ENCODE data around the gene KCTD8. TPM values are rescaled to one million over a fixed set of nuclear protein-coding genes. Genes with fewer than 3 reads are reported as not detected.
A peak's percentile ranks its signal among the peaks of the same experiment; 100 is the strongest.

KCTD8 gene
- total RNA-seq, 1 experiment from 2014 or later: 0.16 TPM

- no TSS peak for BruUV-seq (replicated peaks)
- TF ChIP-seq, protein P1, sequence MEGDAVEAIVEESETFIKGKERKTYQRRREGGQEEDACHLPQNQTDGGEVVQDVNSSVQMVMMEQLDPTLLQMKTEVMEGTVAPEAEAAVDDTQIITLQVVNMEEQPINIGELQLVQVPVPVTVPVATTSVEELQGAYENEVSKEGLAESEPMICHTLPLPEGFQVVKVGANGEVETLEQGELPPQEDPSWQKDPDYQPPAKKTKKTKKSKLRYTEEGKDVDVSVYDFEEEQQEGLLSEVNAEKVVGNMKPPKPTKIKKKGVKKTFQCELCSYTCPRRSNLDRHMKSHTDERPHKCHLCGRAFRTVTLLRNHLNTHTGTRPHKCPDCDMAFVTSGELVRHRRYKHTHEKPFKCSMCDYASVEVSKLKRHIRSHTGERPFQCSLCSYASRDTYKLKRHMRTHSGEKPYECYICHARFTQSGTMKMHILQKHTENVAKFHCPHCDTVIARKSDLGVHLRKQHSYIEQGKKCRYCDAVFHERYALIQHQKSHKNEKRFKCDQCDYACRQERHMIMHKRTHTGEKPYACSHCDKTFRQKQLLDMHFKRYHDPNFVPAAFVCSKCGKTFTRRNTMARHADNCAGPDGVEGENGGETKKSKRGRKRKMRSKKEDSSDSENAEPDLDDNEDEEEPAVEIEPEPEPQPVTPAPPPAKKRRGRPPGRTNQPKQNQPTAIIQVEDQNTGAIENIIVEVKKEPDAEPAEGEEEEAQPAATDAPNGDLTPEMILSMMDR (IDR thresholded peaks at IDR 0.05; ENCODE audit: unreplicated experiment): no peak
- ChIA-PET CTCF (interaction anchor here (1.0 kb wide), 1 partner anchor 185 kb away, joined by 3 read pairs; no protein-coding TSS in a partner anchor), POLR2A (interaction anchor here (1.7 kb wide), 1 partner anchor 231 kb away, joined by 4 read pairs; the partner anchor contains the start of gene GUF1)
- no peak for DNase-seq (ENCODE audit: unreplicated experiment)
- intact Hi-C loops (cut with micrococcal nuclease): loop anchor here (10.0 kb wide), 1 partner anchor 1112 kb away; no protein-coding TSS in a partner anchor
- Mint-ChIP-seq H3K9me3 (ENCODE audit: unreplicated experiment) (no peaks in the 10 kb centered on the region), H3K27ac (ENCODE audit: low read depth, unreplicated experiment) (no peak overlapping the region), H3K4me1 (ENCODE audit: insufficient read depth, unreplicated experiment) (peaks cover 13% of the 10 kb centered on the region), H3K27me3 (ENCODE audit: insufficient read depth, unreplicated experiment) (no peaks in the 10 kb centered on the region), H3K36me3 (ENCODE audit: insufficient read depth, unreplicated experiment) (no peaks in the 10 kb centered on the region), H3K4me3 (ENCODE audit: unreplicated experiment) (peak overlapping the region; percentile 62)
Observed at GRCh38 chr4:44446801-44447562, 1.6 kb downstream of the KCTD8 start.

DNA sequence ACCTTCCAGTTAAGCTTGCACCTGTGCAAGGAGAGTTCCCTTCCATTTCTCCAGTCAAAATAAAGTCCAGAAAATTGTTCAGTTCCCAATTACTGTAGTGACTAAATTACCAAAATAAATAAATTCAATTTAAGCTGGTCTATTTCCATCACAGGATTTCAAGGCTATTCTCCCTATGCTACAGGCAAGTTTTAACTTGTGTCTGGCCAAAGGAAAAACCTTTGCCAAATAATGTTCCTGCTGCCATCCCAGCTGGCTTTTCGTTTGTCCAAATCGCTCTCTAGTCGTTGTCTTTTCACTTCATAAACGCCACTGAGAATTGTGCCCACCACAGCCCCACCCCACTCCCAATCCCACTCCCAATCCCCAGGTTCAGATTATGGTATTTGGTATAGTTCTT, 2.4 kb downstream of the KCTD8 start:
- H3K9me3 Mint-ChIP-seq (ENCODE audit: unreplicated experiment): no peaks in the 10 kb centered on the region
- CTCF ChIA-PET: interaction anchor here (1.0 kb wide), 1 partner anchor 185 kb away, joined by 3 read pairs; no protein-coding TSS in a partner anchor
- no peaks in the 10 kb centered on the region for H3K27me3 Mint-ChIP-seq (ENCODE audit: insufficient read depth, unreplicated experiment)
- no TSS peak for BruUV-seq (replicated peaks)
- peak; percentile 16 for DNase-seq (ENCODE audit: unreplicated experiment)
- intact Hi-C loops (cut with micrococcal nuclease): loop anchor here (10.0 kb wide), 1 partner anchor 1111 kb away; no protein-coding TSS in a partner anchor
- no peaks in the 10 kb centered on the region for H3K36me3 Mint-ChIP-seq (ENCODE audit: insufficient read depth, unreplicated experiment)
- TF ChIP-seq, protein P1 (IDR thresholded peaks at IDR 0.05; ENCODE audit: unreplicated experiment): no peak
- POLR2A ChIA-PET: interaction anchor here (1.7 kb wide), 1 partner anchor 232 kb away, joined by 4 read pairs; the partner anchor contains the start of gene GUF1
- H3K4me1 Mint-ChIP-seq (ENCODE audit: insufficient read depth, unreplicated experiment): peaks cover 13% of the 10 kb centered on the region
- peak overlapping the region; percentile 23 for H3K4me3 Mint-ChIP-seq (ENCODE audit: unreplicated experiment)
- H3K27ac Mint-ChIP-seq (ENCODE audit: low read depth, unreplicated experiment): no peak overlapping the region

- TF ChIP-seq, protein P1 (IDR thresholded peaks at IDR 0.05; ENCODE audit: unreplicated experiment): no peak
- no peaks in the 10 kb centered on the region for H3K4me1 Mint-ChIP-seq (ENCODE audit: insufficient read depth, unreplicated experiment)
- no peaks in the 10 kb centered on the region for H3K27me3 Mint-ChIP-seq (ENCODE audit: insufficient read depth, unreplicated experiment)
- CTCF ChIA-PET: interaction anchor here (0.7 to 2.2 kb wide), 3 partner anchors 10 to 190 kb away, joined by 3 to 14 read pairs (median 3); partner anchors contain the start of gene KCTD8
- POLR2A ChIA-PET: interaction anchor here (1.8 kb wide), 1 partner anchor 10 kb away, joined by 11 read pairs; the partner anchor contains the start of gene KCTD8
- no peak for DNase-seq (ENCODE audit: unreplicated experiment)
- H3K36me3 Mint-ChIP-seq (ENCODE audit: insufficient read depth, unreplicated experiment): no peaks in the 10 kb centered on the region
- H3K9me3 Mint-ChIP-seq (ENCODE audit: unreplicated experiment): no peaks in the 10 kb centered on the region
- no TSS peak for BruUV-seq (replicated peaks)
- no peak overlapping the region for H3K27ac Mint-ChIP-seq (ENCODE audit: low read depth, unreplicated experiment)
- intact Hi-C loops (cut with micrococcal nuclease): no loop called here
- H3K4me3 Mint-ChIP-seq (ENCODE audit: unreplicated experiment): no peak overlapping the region
Observed at GRCh38 chr4:44438687-44439086, 9.9 kb downstream of the KCTD8 start.

- Mint-ChIP-seq H3K4me3 (ENCODE audit: unreplicated experiment) (no peak overlapping the region), H3K27me3 (ENCODE audit: insufficient read depth, unreplicated experiment) (no peaks in the 10 kb centered on the region), H3K9me3 (ENCODE audit: unreplicated experiment) (no peaks in the 10 kb centered on the region), H3K4me1 (ENCODE audit: insufficient read depth, unreplicated experiment) (no peaks in the 10 kb centered on the region), H3K36me3 (ENCODE audit: insufficient read depth, unreplicated experiment) (no peaks in the 10 kb centered on the region), H3K27ac (ENCODE audit: low read depth, unreplicated experiment) (no peak overlapping the region)
- no TSS peak for BruUV-seq (replicated peaks)
- TF ChIP-seq, protein P1 (IDR thresholded peaks at IDR 0.05; ENCODE audit: unreplicated experiment): no peak
- ChIA-PET POLR2A (interaction anchor here (1.1 kb wide), 1 partner anchor 11 kb away, joined by 4 read pairs; no protein-coding TSS in a partner anchor), CTCF (interaction anchor here (0.6 to 1.2 kb wide), 2 partner anchors 15 to 730 kb away, joined by 3 read pairs; partner anchors contain the start of gene KCTD8)
- intact Hi-C loops (cut with micrococcal nuclease): no loop called here
- DNase-seq (ENCODE audit: unreplicated experiment): no peak
Observed at GRCh38 chr4:44434247-44434646, 14.4 kb downstream of the KCTD8 start.

Measured in MCF 10A (cell line).